Stimulated activated CD8-positive, alpha-beta memory T cell treated with anti-CD3 and anti-CD28 coated beads, Interleukin-4, amount 100 ng/mL, for 4 hours (primary cell): ENCODE data around the gene CCDC12.

ENCODE experiments used
- DNase-seq, 2 donors: peaks; one replicate each; pipeline ENCODE4 v3.0.0-alpha.2; 2020; ENCODE audit warnings: low read depth in 2 of 2, low spot score in 1 of 2

The CCDC12 gene

GRCh38 chr3:46895761-46896160, 80.8 kb downstream of the CCDC12 start:
- DNase-seq = no peak

- DNase-seq = peak; percentile 58 to 70
These were observed 81.3 kb downstream of the CCDC12 start for GRCh38 chr3:46895204-46895660.

DNA sequence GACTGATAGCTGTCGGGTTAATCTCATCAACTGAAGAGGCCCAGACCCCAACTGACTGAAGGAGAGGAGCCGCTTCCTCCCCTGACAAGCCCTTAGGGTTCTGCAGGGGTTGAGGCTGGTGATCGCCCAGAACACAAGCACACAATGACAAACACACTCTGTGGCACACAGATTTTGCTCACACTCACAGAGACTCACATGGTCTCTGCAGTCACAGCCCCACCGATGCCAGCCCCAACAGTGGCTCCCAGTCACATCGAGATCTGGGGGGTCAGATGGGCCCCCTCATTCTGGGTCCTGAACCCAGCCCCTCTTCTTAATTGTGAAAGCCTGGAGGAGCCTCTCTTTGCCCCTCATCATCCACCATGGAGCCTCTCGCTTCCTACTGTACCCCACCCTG, 82.3 kb downstream of the CCDC12 start:
- no peak for DNase-seq

- no peak for DNase-seq
These were observed 82.8 kb downstream of the CCDC12 start for GRCh38 chr3:46893763-46894162.

DNA sequence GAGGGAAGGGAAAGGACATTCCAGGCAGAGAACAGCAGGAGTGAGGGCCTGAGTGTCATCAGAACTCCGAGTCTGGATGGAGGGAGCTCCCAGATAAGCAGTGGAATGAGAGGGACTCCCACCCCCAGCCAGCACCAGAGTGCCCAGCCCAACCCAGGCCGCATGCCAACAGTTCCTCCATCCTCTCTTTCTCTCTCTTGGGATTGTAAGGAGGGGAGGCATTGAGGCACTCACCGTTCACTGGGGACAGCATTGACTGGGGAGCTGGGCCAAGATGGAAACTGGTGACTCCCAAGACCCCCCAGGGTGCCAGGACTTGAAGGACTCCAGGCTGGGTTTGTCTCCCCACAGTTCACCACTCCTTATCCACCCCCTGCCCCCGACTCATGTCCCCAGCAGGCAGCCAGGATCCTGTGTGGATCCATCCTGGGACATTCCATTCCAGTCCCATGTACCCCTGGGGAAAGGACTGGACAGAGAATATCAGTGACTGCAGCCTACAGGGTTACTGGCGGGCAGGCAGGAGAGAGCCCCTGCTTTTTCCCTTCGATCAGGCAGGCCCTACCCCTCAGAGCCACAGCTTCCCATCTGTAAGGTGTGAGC, 83.3 kb downstream of the CCDC12 start:
- DNase-seq = no peak

DNA sequence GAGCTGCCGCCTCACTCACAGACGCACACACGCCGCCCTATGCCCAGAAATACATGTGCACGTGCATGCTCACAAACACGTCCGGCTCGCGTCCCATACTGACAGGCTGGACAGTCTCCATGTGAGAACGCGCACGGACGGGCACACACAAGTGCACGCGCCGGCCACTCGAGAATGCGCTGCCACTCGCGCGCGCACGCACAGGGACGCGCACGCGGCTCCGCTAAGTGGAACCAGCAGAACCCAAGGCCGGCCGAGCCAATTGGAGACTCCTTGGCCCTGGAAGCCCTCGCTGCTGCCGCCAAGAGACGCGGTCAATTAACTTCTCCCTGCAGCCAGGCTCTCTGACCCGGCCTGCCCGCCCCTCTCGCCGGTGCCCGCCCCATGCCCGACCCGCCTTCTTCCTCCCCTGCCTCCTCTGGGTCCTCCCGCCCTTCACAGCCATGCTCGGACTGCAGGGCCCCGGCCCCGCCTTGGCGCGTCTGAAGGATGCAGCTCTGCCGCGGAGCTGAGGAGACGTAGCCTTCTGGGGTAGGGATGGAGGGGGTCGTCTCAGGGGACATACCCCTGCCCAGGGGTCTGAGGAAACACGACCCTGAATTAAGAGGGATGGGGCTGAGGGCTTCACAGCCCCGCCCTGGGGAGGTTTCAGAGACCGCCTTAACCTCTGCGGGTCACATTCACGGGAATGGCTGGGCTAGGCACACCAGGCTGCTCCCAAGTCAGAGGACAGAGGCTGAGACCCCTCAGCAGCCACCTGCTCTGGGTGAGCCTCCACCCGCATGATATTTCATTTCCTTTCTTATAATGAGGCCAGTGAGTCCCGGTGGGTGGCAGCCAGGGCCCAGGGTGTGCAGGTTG, 84.0 kb downstream of the CCDC12 start:
- no peak for DNase-seq

DNA sequence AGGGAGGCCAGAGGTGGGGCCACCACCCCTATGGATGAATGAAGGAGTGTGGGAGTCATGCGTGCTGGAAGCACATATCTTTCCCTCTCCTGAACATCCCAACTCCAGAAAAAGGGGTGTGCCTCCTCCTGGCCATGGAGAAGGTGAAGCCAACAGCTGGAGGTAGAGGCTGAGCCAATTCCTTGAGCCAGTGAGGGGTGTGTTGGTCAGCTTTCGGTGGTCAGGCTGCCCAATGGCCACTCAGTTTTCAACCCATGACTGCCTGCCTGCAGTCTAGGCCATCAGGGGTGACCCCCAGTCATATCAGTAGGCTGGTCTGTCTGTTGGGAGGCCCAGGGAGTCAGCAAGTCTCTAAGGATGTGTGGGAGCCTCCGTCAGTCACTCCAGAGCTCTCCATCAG, 85.4 kb downstream of the CCDC12 start:
- no peak for DNase-seq

DNA sequence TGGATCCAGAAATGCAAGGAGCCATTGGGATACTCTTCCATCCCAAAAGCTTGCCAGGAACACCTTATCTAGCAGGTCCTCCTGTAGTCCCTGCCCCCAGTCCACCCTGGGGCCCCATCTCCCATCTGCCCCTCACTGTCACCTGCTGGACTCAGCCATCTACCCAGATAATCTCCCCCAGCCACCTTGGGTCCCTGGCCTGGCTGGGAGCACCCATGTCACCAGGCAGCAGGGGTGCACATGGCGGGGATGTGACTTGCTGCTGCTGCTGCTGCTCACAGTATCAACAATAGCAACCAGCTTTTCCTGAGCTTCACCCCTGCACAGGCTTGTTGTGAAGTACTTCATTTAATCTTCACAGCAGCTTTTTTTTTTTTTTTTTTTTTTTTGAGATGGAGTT, 86.4 kb downstream of the CCDC12 start:
- no peak for DNase-seq

DNA sequence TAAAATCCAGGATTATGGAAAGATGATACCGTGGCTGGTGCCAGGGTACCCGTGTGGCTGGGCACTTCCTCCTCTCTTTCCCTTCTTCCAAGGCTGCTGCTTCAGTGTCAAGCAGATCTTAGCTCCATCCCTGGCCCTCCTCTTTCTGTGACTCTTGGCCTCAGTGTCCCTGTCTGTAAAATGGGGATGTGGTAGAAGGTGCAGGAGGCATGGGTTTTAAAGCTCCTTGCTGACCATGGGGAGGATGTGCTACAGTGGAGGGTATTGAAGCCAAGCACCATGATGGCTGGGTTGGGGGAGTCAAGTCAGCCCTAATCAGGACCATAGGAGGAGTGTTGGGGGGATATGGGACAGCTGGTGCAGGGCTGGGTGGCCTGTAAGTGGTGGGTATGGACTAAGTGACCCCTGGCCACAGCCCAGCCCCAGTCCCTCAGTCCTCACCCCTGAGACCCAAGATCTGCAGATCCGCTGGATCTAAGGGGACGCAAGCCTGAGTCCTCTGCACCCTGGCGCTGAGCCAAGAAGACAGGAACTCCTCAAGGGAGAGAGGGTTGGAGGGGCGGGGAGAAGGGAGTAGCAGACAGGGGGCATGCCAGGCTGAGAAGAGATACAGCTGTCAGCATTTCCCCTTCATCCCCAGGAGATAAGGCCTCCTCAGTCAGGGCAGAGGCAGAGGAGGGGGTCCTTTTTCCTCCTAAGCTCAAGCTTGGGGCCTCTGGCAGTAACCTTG, 87.0 kb downstream of the CCDC12 start:
- no peak for DNase-seq

- no peak for DNase-seq
These were observed 87.8 kb downstream of the CCDC12 start for GRCh38 chr3:46888705-46889104.

- no peak for DNase-seq
These were observed 88.5 kb downstream of the CCDC12 start for GRCh38 chr3:46887980-46888494.

DNA sequence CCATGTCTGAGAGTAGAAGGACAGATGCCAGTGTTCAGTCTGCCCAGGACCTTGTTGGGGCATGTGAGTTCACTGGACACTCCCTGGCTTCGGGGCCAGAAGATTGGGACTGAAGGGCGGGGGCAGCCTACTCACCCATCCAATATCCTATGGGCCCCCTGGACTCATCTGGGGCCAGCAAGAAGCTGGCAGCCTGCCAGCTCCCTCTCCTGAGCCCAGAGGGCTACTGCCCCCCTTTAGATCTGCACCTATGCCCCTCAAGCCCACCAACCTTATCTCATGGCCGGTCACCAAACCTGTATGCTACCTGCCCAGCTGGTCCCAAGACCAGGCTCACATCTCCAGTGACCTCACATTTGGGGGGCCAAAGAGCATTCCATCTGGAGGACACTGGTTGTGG, 90.9 kb downstream of the CCDC12 start:
- no peak for DNase-seq

- no peak for DNase-seq
These were observed 91.6 kb downstream of the CCDC12 start for GRCh38 chr3:46884929-46885328.

DNA sequence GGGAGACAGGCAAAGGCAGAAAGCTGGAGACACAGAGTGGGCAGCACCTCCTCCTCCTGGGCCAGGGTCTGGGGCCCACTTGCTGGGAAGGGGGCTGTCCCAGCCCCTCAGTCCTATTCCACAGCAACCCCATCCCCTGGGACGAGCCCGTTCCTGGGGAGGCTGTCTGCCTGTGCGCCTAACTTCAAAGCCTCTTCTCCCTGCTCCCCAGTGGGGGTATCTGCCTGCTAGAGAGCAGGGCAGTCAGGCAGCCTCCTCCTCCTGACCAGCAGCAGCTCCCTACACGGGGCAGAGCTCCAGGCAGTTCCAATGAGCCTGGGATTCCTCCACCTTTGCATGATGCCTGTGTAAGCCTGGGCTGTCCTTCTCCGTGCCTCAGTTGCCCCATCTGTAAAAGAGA, 92.1 kb downstream of the CCDC12 start:
- no peak for DNase-seq

DNA sequence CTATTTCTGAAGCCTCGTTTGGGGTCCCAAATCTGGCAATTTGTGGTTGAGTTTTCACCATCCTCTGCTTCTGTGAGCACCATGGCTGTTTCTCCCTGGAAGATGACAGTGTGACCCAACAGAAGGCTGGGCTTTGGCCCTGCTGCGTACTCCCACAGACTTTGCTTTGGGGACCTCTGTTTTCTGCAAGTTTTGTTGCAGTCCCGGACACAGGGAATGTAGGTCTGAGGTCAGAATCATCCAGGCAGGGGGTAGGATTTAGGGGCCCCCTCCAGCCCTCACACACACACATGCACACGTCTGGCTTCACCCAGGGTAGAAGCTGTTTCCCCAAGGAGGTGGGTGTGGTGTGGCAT, 92.7 kb downstream of the CCDC12 start:
- DNase-seq = no peak

DNA sequence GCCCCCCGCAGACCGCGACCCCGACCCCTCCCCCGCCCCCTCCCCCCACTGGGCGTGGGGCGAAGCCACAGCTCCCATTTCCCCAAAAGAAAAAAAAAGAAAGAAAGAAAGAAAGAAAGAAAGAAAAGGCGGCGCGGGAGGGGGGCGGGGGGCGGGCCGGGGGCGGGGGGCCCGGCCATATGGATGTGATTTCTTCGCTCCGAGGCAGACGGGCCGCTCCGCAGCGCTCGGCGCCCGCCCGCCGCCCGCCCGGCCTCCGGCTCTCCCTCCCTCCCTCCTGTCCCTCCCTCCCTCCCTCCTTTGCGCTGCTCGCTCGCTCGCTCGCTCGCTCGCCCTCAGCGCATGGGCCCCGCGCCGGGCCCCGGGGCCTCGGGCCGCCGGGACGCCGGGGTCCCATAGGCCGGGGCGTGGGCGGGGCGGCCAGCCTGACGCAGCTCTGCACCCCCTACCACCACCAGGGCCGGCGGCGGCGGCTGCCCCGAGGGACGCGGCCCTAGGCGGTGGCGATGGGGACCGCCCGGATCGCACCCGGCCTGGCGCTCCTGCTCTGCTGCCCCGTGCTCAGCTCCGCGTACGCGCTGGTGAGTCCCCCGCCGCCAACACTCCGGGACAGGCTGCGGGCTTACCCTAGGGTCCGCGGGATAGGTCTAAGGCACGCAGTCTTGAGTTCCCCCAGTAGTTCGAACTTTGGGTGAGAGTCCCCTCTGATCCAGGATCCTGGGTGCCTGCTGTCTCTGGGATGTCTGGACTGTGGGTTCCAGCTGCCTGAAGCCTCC, 93.3 kb downstream of the CCDC12 start:
- DNase-seq = no peak

- DNase-seq = no peak
These were observed 94.0 kb downstream of the CCDC12 start for GRCh38 chr3:46882377-46883053.

DNA sequence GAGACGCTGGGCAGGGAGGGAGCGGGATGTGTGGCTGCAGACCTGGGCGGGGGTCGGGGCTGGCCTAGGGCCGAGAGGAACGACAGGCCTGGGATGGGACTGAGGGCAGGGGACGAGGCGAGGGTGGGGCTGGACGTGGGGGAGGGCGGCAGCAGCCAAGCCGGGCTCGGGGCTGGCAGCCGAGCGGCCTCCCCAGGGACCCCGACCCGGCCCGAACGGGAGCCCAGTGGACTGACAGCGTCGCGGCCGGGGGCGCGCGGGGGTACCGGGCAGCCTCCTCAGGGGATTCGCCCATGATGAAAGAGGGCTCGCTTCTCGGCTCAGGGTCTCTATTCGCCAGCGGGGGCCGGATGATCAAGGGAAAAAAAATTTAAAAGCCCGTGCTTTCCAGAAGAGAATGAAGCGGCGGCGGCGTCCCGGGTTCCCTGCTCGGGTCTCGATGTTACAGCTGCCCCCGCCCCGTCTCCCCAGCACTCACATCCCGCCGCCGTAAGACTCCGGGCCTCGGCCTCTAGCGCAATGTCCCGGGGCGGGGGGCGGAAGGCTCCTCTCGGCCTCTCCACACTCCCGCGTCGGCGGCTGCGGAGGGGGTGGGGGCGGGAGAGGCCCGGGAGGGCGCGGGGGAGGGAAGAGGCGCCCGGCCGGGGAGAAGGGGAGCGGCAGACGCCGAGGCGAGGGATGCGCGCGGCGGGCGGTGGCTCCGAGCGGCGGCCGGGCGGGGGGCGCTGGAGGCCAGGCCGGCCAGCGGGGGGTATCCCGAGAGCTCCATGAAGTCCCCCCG, 94.8 kb downstream of the CCDC12 start:
- no peak for DNase-seq

DNA sequence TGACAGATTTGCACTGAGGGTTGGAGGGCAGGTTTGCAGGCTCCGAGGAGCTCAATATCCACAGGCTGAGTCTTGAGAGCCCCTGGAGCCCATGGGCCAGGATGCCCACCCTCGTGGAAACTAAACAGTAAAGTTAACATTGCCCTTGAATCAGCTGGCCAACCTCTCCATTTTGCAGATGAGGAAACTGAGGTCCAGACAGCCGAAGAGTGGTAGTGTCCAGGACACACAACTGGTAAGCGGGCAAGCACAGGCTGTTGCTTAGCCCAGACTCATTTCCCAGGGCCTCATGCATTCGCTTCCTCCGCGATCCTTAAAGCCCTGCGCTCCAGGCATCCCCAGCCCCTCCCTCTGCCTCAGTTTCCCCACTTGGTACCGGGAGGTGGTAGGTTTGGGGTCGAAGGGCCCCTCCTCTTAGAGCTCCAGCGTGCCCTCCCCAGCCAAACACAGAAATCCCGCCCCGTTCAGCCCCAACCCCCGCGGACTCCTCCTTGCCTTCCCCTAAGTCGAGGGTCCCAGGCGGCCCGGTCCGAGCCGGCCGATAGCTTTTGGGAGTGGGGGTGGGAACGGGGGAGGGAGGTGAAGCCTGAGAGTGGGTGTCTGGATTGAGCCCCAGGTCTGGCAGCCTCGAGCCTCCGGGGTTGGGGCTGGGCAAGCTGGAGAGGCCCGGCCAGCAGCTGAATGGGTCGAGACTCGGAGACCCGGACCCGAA, 95.5 kb downstream of the CCDC12 start:
- no peak for DNase-seq
